ENCODE data around the gene CARM1.
"Not testable (repeated sequence)": the region's sequence is repeated elsewhere in the genome, so short reads cannot be mapped to it uniquely, and the experiment has no call there.

CARM1 gene

GRCh38 chr19:10876459-10877240 is 5.3 kb downstream of the CARM1 start:
- no peak for DNase-seq

- not testable (repeated sequence) for DNase-seq
Observed at GRCh38 chr19:10877608-10878007, 6.3 kb downstream of the CARM1 start.

- no peak for DNase-seq
Observed at GRCh38 chr19:10878253-10878652, 6.9 kb downstream of the CARM1 start.

- no peak for DNase-seq
Observed at GRCh38 chr19:10881403-10882107, 10.2 kb downstream of the CARM1 start.

GRCh38 chr19:10882108-10882457 is 10.7 kb downstream of the CARM1 start:
- no peak for DNase-seq

GRCh38 chr19:10884274-10884673 is 12.9 kb downstream of the CARM1 start:
- DNase-seq, result no peak

- no peak for DNase-seq
Observed at GRCh38 chr19:10885201-10886169, 14.1 kb downstream of the CARM1 start.

GRCh38 chr19:10887616-10888367 is 16.4 kb downstream of the CARM1 start:
- DNase-seq, result no peak

- no peak for DNase-seq
Observed at GRCh38 chr19:10888421-10888866, 17.1 kb downstream of the CARM1 start.

- no peak for DNase-seq
Observed at GRCh38 chr19:10889880-10890279, 18.5 kb downstream of the CARM1 start.

GRCh38 chr19:10891405-10892086 is 20.2 kb downstream of the CARM1 start:
- no peak for DNase-seq

GRCh38 chr19:10892256-10892655 is 20.9 kb downstream of the CARM1 start:
- DNase-seq, result no peak

- no peak for DNase-seq
Observed at GRCh38 chr19:10894911-10895213, 23.5 kb downstream of the CARM1 start.

- DNase-seq, result no peak
Observed at GRCh38 chr19:10895363-10895762, 24.0 kb downstream of the CARM1 start.

GRCh38 chr19:10895920-10896319 is 24.6 kb downstream of the CARM1 start:
- no peak for DNase-seq

GRCh38 chr19:10896851-10897526 is 25.6 kb downstream of the CARM1 start:
- no peak for DNase-seq

- DNase-seq, result no peak
Observed at GRCh38 chr19:10898633-10899032, 27.3 kb downstream of the CARM1 start.

- no peak for DNase-seq
Observed at GRCh38 chr19:10899151-10899653, 27.8 kb downstream of the CARM1 start.

- DNase-seq, result no peak
Observed at GRCh38 chr19:10907925-10908324, 36.6 kb downstream of the CARM1 start.

- no peak for DNase-seq
Observed at GRCh38 chr19:10908380-10908960, 37.1 kb downstream of the CARM1 start.

Measured in 8988T (cell line).